Measurements from ENCODE around the gene SLMAP.

DNA sequence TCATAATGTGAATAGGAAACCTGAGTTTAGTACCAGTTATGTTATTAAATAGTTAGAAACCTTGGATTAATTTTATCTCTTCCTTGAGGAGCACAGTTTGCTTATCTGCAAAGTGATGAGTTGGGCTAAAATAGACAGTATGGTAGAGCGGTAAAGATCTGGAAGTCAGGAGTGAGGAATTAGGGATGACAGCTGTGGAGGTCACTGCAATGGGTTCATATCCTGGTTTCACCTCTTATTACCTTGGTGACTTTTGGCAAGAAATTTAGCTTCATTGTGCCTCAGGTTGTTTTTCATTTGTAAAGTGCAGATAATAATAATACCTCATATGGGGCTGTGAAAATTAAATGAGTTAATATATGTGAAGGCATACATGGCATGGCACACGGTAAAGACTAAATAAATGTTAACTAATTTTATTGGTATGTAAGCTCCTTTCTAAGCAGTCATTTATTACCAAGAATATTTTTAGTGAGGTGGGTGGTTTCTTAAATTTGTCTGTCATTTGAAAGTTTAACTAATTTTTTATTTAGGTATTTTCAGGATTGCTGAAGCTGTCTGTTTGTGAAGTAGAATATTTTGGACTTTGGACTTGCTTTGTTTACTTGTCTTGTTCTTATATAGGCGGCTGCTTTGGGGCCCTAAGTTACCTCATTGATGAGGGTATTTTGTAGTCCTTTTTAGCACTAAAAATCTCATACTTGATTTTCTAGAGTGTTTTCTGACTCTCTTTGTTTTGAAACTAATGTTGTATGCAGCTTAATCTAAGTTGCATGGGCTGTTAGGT lies 41.8 kb downstream of the SLMAP start:
- no peak for TF ChIP-seq GATA2 (IDR thresholded peaks at IDR 0.05; ENCODE audit: low read depth, low read length)
- no peak for TF ChIP-seq GATA3 (IDR thresholded peaks at IDR 0.05; ENCODE audit: low read depth, low read length)

Measured in SH-SY5Y (cell line).